OCI-LY3 (cell line): Measurements from ENCODE around the gene POLK.

Source experiments
- EZH2phosphoT487 ChIP-seq: fragments of 200-600 bp; shearing (Covaris generic); IDR thresholded peaks from 2 replicates; pipeline ENCODE4 v1.6.1; 2018; ENCODE audit warnings: antibody characterized with exemption, mixed run types, low read depth
- TF ChIP-seq, protein P1 (sequence below): fragments of 200-600, 300-600 bp; sonication (generic); IDR thresholded peaks from 2 replicates; pipeline ENCODE4 v1.5.1; 2014; ENCODE audit warnings: antibody characterized with exemption, low read length, low read depth

DNA sequence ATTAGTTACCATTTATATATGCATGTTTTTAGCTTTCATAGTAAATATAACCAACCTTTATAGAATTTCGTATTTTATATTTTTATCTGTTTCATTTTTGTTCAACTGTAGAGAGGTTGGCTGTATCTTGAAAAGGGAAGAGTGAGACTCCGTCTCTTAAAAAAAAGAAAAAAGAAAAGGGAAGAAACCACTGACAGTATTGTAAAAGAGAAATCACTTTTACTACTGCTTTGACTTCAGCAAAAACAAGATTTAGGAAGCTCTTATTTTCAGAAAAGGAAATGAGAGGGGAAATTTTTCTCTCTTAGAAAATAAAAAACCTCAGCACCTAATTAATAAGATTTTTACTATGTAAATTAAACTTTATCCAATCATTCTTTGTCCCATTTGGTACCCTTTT, 14.4 kb downstream of the POLK start:
- TF ChIP-seq, protein P1, sequence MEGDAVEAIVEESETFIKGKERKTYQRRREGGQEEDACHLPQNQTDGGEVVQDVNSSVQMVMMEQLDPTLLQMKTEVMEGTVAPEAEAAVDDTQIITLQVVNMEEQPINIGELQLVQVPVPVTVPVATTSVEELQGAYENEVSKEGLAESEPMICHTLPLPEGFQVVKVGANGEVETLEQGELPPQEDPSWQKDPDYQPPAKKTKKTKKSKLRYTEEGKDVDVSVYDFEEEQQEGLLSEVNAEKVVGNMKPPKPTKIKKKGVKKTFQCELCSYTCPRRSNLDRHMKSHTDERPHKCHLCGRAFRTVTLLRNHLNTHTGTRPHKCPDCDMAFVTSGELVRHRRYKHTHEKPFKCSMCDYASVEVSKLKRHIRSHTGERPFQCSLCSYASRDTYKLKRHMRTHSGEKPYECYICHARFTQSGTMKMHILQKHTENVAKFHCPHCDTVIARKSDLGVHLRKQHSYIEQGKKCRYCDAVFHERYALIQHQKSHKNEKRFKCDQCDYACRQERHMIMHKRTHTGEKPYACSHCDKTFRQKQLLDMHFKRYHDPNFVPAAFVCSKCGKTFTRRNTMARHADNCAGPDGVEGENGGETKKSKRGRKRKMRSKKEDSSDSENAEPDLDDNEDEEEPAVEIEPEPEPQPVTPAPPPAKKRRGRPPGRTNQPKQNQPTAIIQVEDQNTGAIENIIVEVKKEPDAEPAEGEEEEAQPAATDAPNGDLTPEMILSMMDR: no peak
- no peak for TF ChIP-seq EZH2phosphoT487
